PFSK-1 (cell line): Measurements from ENCODE around the gene MAIP1.

ENCODE experiments used
- POLR2AphosphoS5 ChIP-seq: IDR thresholded peaks from 2 replicates; pipeline ENCODE4 v1.6.1; 2012; ENCODE audit warnings: low read depth, mild to moderate bottlenecking, control low read depth, low read length, moderate library complexity
- REST ChIP-seq, 2 experiments: IDR thresholded peaks; 2 replicates each; pipeline versions ENCODE4 v1.6.1 to v1.8.0; 2011 to 2012; ENCODE audit warnings: low read depth in 2 of 2, low read length in 2 of 2, control low read depth in 1 of 2, inconsistent platforms in 1 of 2, mild to moderate bottlenecking in 1 of 2, moderate library complexity in 1 of 2; ENCODE audit not compliant: insufficient read depth in 1 of 2
- TAF1 ChIP-seq: IDR thresholded peaks from 2 replicates; pipeline ENCODE4 v1.6.1; 2012; ENCODE audit warnings: low read length, control low read depth, borderline replicate concordance; ENCODE audit not compliant: insufficient read depth

- no peak for TF ChIP-seq TAF1
- TF ChIP-seq POLR2AphosphoS5: no peak
- no peak for TF ChIP-seq REST (IDR thresholded peaks at IDR 0.05; ENCODE audit: insufficient read depth in 1 of 2, low read depth in 2 of 2, low read length in 2 of 2)
These were observed 48.1 kb downstream of the MAIP1 start for GRCh38 chr2:200003444-200003843.
